Measurements from ENCODE around the gene SH3BP5L. TPM values are rescaled to one million over a fixed set of nuclear protein-coding genes. Genes with fewer than 3 reads are reported as not detected.

SH3BP5L gene
- total RNA-seq, 1 donor from 2014 or later: 20.0 TPM

- DNase-seq (ENCODE audit: low read depth in 2 of 2): no peak
Measured at GRCh38 chr1:248779350-248779749, 46.4 kb downstream of the SH3BP5L start.

- DNase-seq (ENCODE audit: low read depth in 2 of 2): no peak
Measured at GRCh38 chr1:248778906-248779305, 46.8 kb downstream of the SH3BP5L start.

- no peak for DNase-seq (ENCODE audit: low read depth in 2 of 2)
Measured at GRCh38 chr1:248776991-248777390, 48.7 kb downstream of the SH3BP5L start.

- DNase-seq (ENCODE audit: low read depth in 2 of 2): no peak
Measured at GRCh38 chr1:248775441-248775840, 50.3 kb downstream of the SH3BP5L start.

Other genes with a start within 250 kb of the SH3BP5L start
- not detected in 2 replicates for gene OR2T10, start 228.2 kb downstream of the SH3BP5L start, total RNA-seq
- gene OR2T11, start 190.8 kb downstream of the SH3BP5L start, total RNA-seq: not detected in 2 replicates
- gene OR2T35, start 180.6 kb downstream of the SH3BP5L start, total RNA-seq: not detected in 2 replicates
- gene OR2T27, start 170.4 kb downstream of the SH3BP5L start, total RNA-seq: not detected in 2 replicates
- not detected in 2 replicates for gene OR14I1, start 123.1 kb downstream of the SH3BP5L start, total RNA-seq
- gene LYPD8, start 70.2 kb downstream of the SH3BP5L start, total RNA-seq: not detected in 2 replicates
- 12.0 and 16.7 TPM in 2 replicates for gene ZNF672, start 12.3 kb upstream of the SH3BP5L start, total RNA-seq
- gene ZNF692, start 33.2 kb upstream of the SH3BP5L start, total RNA-seq: 4.4 and 7.9 TPM in 2 replicates
- gene PGBD2, start 80.3 kb upstream of the SH3BP5L start, total RNA-seq: 4.8 and 10.9 TPM in 2 replicates